Central memory CD8-positive, alpha-beta T cell (primary cell): ENCODE data around the gene MAP2.

Experiments used
- ATAC-seq: fragments of 150-1000 bp; cut with Tn5 transposase; replicated peaks from 2 replicates; pipeline ENCODE4 v1.10.0; 2022; ENCODE audit warnings: mild to moderate bottlenecking, moderate FRiP score, moderate number of reproducible peaks; ENCODE audit not compliant: poor library complexity, severe bottlenecking; ENCODE audit errors: extremely low read depth
- DNase-seq, 2 donors: peaks; one replicate each; pipeline ENCODE4 v3.0.0; 2021; ENCODE audit warnings: low spot score in 2 of 2
- H3K27ac Mint-ChIP-seq: one replicate; pipeline ENCODE4 v1.8.0; 2022; ENCODE audit warnings: low read depth, mild to moderate bottlenecking, moderate library complexity, mixed read lengths
- H3K27me3 Mint-ChIP-seq: one replicate; pipeline ENCODE4 v1.8.0; 2022; ENCODE audit warnings: mixed read lengths
- H3K36me3 Mint-ChIP-seq: one replicate; pipeline ENCODE4 v1.8.0; 2022; ENCODE audit warnings: mild to moderate bottlenecking, moderate library complexity, mixed read lengths; ENCODE audit not compliant: insufficient read depth
- H3K4me1 Mint-ChIP-seq: one replicate; pipeline ENCODE4 v1.8.0; 2022; ENCODE audit warnings: mixed read lengths
- H3K4me3 Mint-ChIP-seq: one replicate; pipeline ENCODE4 v1.8.0; 2022; ENCODE audit warnings: mild to moderate bottlenecking, moderate library complexity, mixed read lengths
- H3K9me3 Mint-ChIP-seq: one replicate; pipeline ENCODE4 v1.8.0; 2022; ENCODE audit warnings: mixed read lengths

MAP2 gene

DNA sequence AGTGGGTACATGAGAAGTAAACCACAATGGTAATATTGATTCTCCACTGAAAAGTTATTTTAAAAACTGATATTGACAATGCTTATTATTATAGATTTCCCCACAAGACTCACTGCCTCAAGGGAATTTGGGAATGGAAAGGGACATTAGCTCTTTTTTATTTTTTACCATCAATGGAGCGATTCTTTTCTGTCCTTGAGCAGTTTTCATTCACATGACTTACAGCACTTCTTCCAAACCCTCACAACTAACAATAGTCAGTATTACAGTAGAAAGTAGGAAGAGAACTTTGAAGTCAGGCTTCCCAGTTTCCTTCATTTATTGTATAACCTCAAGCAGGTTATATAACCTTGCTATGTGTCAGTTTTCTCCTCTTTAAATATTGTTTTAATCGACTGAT lies 343.5 kb downstream of the MAP2 start:
- ATAC-seq = no peak
- Mint-ChIP-seq H3K9me3 (no peaks in the 10 kb centered on the region), H3K36me3 (peaks cover 2% of the 10 kb centered on the region), H3K27me3 (peaks cover 38% of the 10 kb centered on the region), H3K27ac (no peak overlapping the region), H3K4me3 (no peak overlapping the region), H3K4me1 (no peaks in the 10 kb centered on the region)
- no peak for DNase-seq

DNA sequence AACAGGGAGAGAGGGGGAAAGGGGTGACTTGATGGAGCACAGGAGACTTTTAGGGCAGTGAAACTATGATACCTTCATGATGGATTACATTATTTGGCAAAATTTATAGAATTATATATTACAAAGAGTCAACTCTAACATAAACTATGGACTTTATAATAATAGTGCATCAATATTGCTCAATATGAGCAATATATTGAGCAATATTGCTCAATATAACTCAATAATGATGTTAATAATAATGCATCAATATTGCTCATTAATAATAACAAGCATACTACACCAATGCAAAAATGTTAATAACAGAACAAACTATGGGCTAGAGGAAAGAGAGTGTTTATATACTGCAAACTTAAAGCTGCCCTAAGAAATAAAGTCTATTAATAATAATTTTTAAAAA lies 344.7 kb downstream of the MAP2 start:
- peaks cover 2% of the 10 kb centered on the region for H3K36me3 Mint-ChIP-seq
- H3K4me3 Mint-ChIP-seq = no peak overlapping the region
- H3K27me3 Mint-ChIP-seq = peaks cover 47% of the 10 kb centered on the region
- H3K4me1 Mint-ChIP-seq = no peaks in the 10 kb centered on the region
- ATAC-seq (no peak), DNase-seq (no peak)
- no peak overlapping the region for H3K27ac Mint-ChIP-seq
- no peaks in the 10 kb centered on the region for H3K9me3 Mint-ChIP-seq

DNA sequence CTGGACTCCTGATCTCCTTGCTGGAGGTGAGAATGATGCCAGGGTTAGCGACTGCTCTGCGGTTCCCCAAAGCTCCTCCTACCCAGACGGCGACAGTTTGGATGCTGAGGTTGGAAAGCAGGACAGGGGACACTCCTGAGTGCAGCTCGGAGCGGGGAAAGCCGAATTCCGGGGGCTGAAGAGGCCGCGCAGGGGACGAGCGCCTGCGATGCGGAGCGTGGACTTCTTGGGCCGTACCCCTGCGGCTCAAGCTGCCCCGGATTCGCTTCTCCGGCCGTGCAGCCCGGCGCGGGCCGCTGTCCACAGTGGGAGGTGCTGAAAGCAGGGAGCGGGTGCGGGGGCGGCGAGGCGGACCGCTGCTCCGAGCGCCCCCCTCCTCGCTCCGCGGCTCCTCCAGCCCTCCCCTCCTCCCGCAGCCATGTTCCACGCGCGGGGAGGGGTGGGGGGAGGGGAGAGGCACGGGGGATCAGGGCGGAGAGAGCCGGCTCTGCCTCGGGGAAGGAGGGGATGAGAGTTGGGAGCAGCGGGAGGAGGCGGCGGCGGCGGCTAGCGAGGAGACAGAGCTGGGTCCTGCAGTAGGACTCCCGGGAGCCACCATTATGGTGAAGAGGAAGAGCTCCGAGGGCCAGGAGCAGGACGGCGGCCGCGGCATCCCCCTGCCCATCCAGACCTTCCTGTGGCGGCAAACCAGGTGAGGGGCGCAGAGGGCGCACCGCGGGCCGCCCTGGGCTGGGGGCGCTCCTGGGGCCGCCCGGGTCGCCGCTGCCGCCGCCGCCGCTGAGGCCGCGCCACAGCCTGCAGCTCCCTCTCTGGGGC lies 347.8 kb downstream of the MAP2 start, which contains the start of gene UNC80:
Gene UNC80 (plus strand): TSS at position 359 of the 816 bp plus-strand sequence. CDS start 241 bp downstream, at position 600.
- DNase-seq (no peak), ATAC-seq (no peak)
- Mint-ChIP-seq H3K4me3 (no peak within 1 kb of the TSS), H3K36me3 (peaks cover 2% of the 10 kb centered on the region), H3K4me1 (no peaks in the 10 kb centered on the region), H3K9me3 (no peaks in the 10 kb centered on the region), H3K27me3 (peaks cover 68% of the 10 kb centered on the region), H3K27ac (no peak within 1 kb of the TSS)

DNA sequence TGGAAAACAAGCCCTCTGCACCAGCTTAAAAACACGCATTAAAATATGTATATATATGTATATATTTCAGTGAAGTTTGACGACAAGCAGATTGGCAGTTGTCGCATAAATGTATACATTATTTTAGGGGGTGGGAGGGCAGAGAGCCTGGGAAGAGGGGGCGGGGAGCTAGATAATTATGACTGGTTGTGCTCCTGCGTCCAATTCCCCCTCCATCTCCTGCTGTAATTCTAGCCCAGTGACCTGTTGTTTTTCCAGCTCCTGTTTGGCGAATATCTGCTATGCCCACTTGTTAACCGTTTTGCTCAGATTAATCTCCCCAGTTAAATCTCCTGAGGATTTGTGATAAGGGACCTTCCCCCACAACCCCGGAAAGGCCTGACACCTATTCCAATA lies 348.4 kb downstream of the MAP2 start:
- H3K4me1 Mint-ChIP-seq = no peaks in the 10 kb centered on the region
- H3K36me3 Mint-ChIP-seq = peaks cover 2% of the 10 kb centered on the region
- H3K9me3 Mint-ChIP-seq = no peaks in the 10 kb centered on the region
- H3K27ac Mint-ChIP-seq = no peak overlapping the region
- ATAC-seq (no peak), DNase-seq (no peak)
- no peak overlapping the region for H3K4me3 Mint-ChIP-seq
- peaks cover 73% of the 10 kb centered on the region for H3K27me3 Mint-ChIP-seq

DNA sequence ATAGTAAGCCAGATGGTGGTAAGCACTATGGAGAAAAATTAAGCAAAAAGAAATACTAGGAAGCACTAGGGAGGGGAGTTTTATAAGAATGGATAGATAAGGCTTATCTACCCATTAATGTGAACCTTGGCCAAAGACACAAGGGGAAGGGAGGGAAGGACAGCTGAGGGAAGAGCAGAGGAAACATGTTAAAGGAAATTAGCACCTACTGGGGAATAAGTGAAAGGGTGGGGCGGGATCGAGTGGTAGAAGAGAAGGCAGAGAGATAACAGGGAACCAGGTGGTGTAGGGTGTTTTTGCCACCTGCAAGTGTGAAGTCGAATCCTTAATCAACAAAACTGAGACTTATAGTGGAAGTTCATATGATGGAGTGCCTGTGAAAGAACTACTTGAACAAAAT lies 349.5 kb downstream of the MAP2 start:
- H3K27me3 Mint-ChIP-seq = peaks cover 62% of the 10 kb centered on the region
- no peak overlapping the region for H3K4me3 Mint-ChIP-seq
- H3K9me3 Mint-ChIP-seq = no peaks in the 10 kb centered on the region
- DNase-seq (no peak), ATAC-seq (no peak)
- peaks cover 2% of the 10 kb centered on the region for H3K36me3 Mint-ChIP-seq
- no peak overlapping the region for H3K27ac Mint-ChIP-seq
- H3K4me1 Mint-ChIP-seq = no peaks in the 10 kb centered on the region
